ENCODE data around the gene MBD3. TPM values are rescaled to one million over a fixed set of nuclear protein-coding genes. Genes with fewer than 3 reads are reported as not detected.

Gene MBD3
- total RNA-seq, 1 donor from 2014 or later, result 71.9 TPM

DNA sequence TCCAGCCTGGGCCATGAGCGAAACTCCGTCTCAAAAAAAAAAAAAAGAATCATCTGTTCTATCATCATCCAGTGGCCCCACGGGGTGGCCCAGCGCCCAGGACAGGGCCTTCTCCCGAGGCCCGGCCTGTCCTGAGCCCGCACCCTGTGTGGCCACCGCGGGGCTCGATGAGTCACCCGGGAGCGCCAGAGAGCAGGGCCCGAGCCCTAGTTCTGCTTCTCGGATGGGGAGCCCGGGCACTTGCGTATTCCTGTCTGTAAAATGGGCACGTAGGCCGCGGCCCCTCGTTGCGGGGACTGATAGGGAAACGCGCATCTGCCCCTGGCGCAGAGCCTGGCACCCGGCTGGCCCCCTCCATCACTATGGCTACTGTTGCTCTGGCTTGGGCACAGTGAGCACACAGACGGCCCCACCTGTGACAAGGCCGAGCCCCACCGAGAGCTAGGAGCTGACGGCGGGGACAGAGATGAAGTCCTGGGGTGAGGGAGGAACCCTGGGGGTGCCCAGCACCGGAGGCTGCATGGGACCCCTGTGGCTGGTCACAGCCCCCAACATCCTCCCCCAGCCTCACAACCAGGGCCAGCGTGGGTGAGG lies 33.8 kb upstream of the MBD3 start:
- Histone ChIP-seq H3K27me3 (ENCODE audit: insufficient read depth, low read length) (no peaks in the 10 kb centered on the region), H2AFZ (ENCODE audit: low read depth, low read length) (no peak overlapping the region), H3K4me3 (ENCODE audit: insufficient read depth, low read depth, low read length) (no peak overlapping the region), H3K79me2 (ENCODE audit: insufficient read depth, low read length) (peaks cover 14% of the 10 kb centered on the region), H3K27ac (ENCODE audit: low read depth, low read length) (no peak overlapping the region), H3K9ac (ENCODE audit: low read length) (no peak overlapping the region), H4K20me1 (ENCODE audit: insufficient read depth, low read length) (peaks cover 43% of the 10 kb centered on the region), H3K36me3 (ENCODE audit: insufficient read depth, low read length) (peaks cover 5% of the 10 kb centered on the region), H3K9me3 (ENCODE audit: insufficient read depth, low read depth, low read length) (no peaks in the 10 kb centered on the region), H3K4me2 (ENCODE audit: low read length) (no peak overlapping the region), H3K4me1 (ENCODE audit: insufficient read depth, low read length) (no peaks in the 10 kb centered on the region)
- no peak overlapping the region for H3K4me3 Mint-ChIP-seq (ENCODE audit: unreplicated experiment)
- DNase-seq (ENCODE audit: low read depth) (no peak), FAIRE-seq (no peak)
- TF ChIP-seq, protein P1, sequence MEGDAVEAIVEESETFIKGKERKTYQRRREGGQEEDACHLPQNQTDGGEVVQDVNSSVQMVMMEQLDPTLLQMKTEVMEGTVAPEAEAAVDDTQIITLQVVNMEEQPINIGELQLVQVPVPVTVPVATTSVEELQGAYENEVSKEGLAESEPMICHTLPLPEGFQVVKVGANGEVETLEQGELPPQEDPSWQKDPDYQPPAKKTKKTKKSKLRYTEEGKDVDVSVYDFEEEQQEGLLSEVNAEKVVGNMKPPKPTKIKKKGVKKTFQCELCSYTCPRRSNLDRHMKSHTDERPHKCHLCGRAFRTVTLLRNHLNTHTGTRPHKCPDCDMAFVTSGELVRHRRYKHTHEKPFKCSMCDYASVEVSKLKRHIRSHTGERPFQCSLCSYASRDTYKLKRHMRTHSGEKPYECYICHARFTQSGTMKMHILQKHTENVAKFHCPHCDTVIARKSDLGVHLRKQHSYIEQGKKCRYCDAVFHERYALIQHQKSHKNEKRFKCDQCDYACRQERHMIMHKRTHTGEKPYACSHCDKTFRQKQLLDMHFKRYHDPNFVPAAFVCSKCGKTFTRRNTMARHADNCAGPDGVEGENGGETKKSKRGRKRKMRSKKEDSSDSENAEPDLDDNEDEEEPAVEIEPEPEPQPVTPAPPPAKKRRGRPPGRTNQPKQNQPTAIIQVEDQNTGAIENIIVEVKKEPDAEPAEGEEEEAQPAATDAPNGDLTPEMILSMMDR (IDR thresholded peaks at IDR 0.05; ENCODE audit: insufficient read depth, low read depth, low read length), result no peak
- no peak for TF ChIP-seq EZH2 (IDR thresholded peaks at IDR 0.05; ENCODE audit: insufficient read depth, low read length)
- no peak overlapping the region for H3K27ac Mint-ChIP-seq (ENCODE audit: unreplicated experiment)
- peaks cover 10% of the 10 kb centered on the region for H3K36me3 Mint-ChIP-seq (ENCODE audit: low read depth, unreplicated experiment)
- H3K4me1 Mint-ChIP-seq (ENCODE audit: low read depth, unreplicated experiment), result peaks cover 1% of the 10 kb centered on the region
- H3K9me3 Mint-ChIP-seq (ENCODE audit: unreplicated experiment), result no peaks in the 10 kb centered on the region
- H3K27me3 Mint-ChIP-seq (ENCODE audit: low read depth, unreplicated experiment), result no peaks in the 10 kb centered on the region

DNA sequence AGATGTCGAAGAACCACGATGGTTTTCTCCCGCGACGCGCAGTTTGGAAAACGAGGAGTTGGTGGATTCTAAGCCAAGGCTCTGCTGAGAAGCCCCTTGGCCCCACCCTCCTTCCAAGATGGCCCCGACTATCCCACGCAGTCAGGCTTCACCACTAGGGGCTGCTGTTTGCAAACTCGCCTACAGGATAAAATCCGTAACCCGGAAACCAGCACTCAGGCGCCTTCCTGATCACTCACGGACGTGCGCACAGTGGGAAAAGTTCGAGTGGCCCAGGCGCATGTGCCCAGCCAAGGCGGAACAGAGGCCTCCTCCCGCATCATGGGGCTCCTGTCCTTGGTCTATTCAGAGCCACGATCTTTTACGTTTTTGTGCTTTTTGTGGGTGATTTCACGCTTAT lies 31.8 kb upstream of the MBD3 start:
- H3K36me3 Mint-ChIP-seq (ENCODE audit: low read depth, unreplicated experiment), result peaks cover 10% of the 10 kb centered on the region
- no peaks in the 10 kb centered on the region for H3K9me3 Mint-ChIP-seq (ENCODE audit: unreplicated experiment)
- peak; percentile 15 for DNase-seq (ENCODE audit: low read depth)
- H3K27me3 Mint-ChIP-seq (ENCODE audit: low read depth, unreplicated experiment), result no peaks in the 10 kb centered on the region
- no peak overlapping the region for H3K4me3 Mint-ChIP-seq (ENCODE audit: unreplicated experiment)
- no peak overlapping the region for H3K4me3 ChIP-seq (ENCODE audit: insufficient read depth, low read depth, low read length)
- no peak overlapping the region for H3K9ac ChIP-seq (ENCODE audit: low read length)
- H3K4me2 ChIP-seq (ENCODE audit: low read length), result no peak overlapping the region
- peaks cover 3% of the 10 kb centered on the region for H3K4me1 Mint-ChIP-seq (ENCODE audit: low read depth, unreplicated experiment)
- FAIRE-seq, result no peak
- H4K20me1 ChIP-seq (ENCODE audit: insufficient read depth, low read length), result peaks cover 36% of the 10 kb centered on the region
- no peaks in the 10 kb centered on the region for H3K9me3 ChIP-seq (ENCODE audit: insufficient read depth, low read depth, low read length)
- H3K4me1 ChIP-seq (ENCODE audit: insufficient read depth, low read length), result no peaks in the 10 kb centered on the region
- peaks cover 8% of the 10 kb centered on the region for H3K36me3 ChIP-seq (ENCODE audit: insufficient read depth, low read length)
- H3K27me3 ChIP-seq (ENCODE audit: insufficient read depth, low read length), result no peaks in the 10 kb centered on the region
- H3K27ac Mint-ChIP-seq (ENCODE audit: unreplicated experiment), result no peak overlapping the region
- TF ChIP-seq, protein P1 (IDR thresholded peaks at IDR 0.05; ENCODE audit: insufficient read depth, low read depth, low read length), result peak; percentile 62
- TF ChIP-seq EZH2 (IDR thresholded peaks at IDR 0.05; ENCODE audit: insufficient read depth, low read length), result no peak
- peaks cover 12% of the 10 kb centered on the region for H3K79me2 ChIP-seq (ENCODE audit: insufficient read depth, low read length)
- no peak overlapping the region for H3K27ac ChIP-seq (ENCODE audit: low read depth, low read length)
- H2AFZ ChIP-seq (ENCODE audit: low read depth, low read length), result no peak overlapping the region

DNA sequence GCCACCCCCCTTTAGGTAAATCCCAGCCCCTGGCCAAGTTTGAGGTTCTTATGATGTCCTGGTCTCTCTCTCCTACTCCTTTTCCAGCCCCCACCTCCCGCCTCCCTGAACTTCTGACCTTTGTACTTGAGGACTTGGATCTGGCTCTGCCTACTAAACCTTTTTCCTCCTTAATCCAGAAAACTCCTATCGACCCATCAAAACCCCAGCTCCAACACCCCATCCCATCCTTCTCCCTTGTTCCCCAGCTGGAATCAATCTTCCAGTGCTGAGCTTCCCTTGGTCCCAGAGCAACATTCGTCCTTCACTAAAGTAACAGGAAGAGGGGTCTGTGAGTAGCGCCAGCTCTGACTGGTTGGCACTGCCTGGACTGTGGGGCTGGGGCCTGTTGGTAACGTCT lies 29.9 kb upstream of the MBD3 start:
- Mint-ChIP-seq H3K4me1 (ENCODE audit: low read depth, unreplicated experiment) (peaks cover 3% of the 10 kb centered on the region), H3K36me3 (ENCODE audit: low read depth, unreplicated experiment) (peaks cover 10% of the 10 kb centered on the region), H3K27ac (ENCODE audit: unreplicated experiment) (peak overlapping the region; percentile 58), H3K27me3 (ENCODE audit: low read depth, unreplicated experiment) (no peaks in the 10 kb centered on the region), H3K4me3 (ENCODE audit: unreplicated experiment) (peak overlapping the region; percentile 47), H3K9me3 (ENCODE audit: unreplicated experiment) (no peaks in the 10 kb centered on the region)
- no peak for FAIRE-seq
- Histone ChIP-seq H2AFZ (ENCODE audit: low read depth, low read length) (no peak overlapping the region), H3K4me3 (ENCODE audit: insufficient read depth, low read depth, low read length) (no peak overlapping the region), H3K36me3 (ENCODE audit: insufficient read depth, low read length) (peaks cover 8% of the 10 kb centered on the region), H3K27ac (ENCODE audit: low read depth, low read length) (no peak overlapping the region), H3K9ac (ENCODE audit: low read length) (no peak overlapping the region), H3K4me1 (ENCODE audit: insufficient read depth, low read length) (no peaks in the 10 kb centered on the region), H3K4me2 (ENCODE audit: low read length) (no peak overlapping the region), H3K9me3 (ENCODE audit: insufficient read depth, low read depth, low read length) (no peaks in the 10 kb centered on the region), H4K20me1 (ENCODE audit: insufficient read depth, low read length) (peaks cover 44% of the 10 kb centered on the region), H3K27me3 (ENCODE audit: insufficient read depth, low read length) (no peaks in the 10 kb centered on the region), H3K79me2 (ENCODE audit: insufficient read depth, low read length) (peaks cover 6% of the 10 kb centered on the region)
- no peak for DNase-seq (ENCODE audit: low read depth)
- TF ChIP-seq EZH2 (IDR thresholded peaks at IDR 0.05; ENCODE audit: insufficient read depth, low read length), result no peak
- TF ChIP-seq, protein P1 (IDR thresholded peaks at IDR 0.05; ENCODE audit: insufficient read depth, low read depth, low read length), result no peak

All from astrocyte (in vitro differentiated cells and primary cell).